GM12878 (cell line): ENCODE data around the gene PLAC1.

Experiments
- POLR2A ChIP-seq: IDR thresholded peaks from 2 replicates; pipeline ENCODE4 v1.6.1; 2011; ENCODE audit warnings: low read depth, mild to moderate bottlenecking, low read length
- YY1 ChIP-seq: IDR thresholded peaks from 2 replicates; pipeline ENCODE4 v1.6.1; 2011; ENCODE audit warnings: low read depth, mild to moderate bottlenecking, low read length
- TF ChIP-seq, protein P1 (sequence below): IDR thresholded peaks from 2 replicates; pipeline ENCODE4 v1.6.1; 2012; ENCODE audit warnings: low read depth, low read length, improper control_type of control experiment
- TF ChIP-seq, protein P2 (sequence below), 3 experiments: IDR thresholded peaks in 2 of 3; conservative IDR thresholded peaks in 1 of 3; 2 replicates each; pipeline ENCODE4 v1.5.1; 2011; ENCODE audit warnings: low read depth in 3 of 3, low read length in 3 of 3, mild to moderate bottlenecking in 3 of 3, control low read depth in 2 of 3, moderate library complexity in 2 of 3, inconsistent platforms in 1 of 3, mixed read lengths in 1 of 3; ENCODE audit not compliant: control insufficient read depth in 2 of 3, insufficient read depth in 1 of 3; ENCODE audit errors: extremely low read depth in 1 of 3
- TF ChIP-seq, protein P3 (sequence below): IDR thresholded peaks from 2 replicates; pipeline ENCODE4 v1.6.1; 2011; ENCODE audit warnings: low read depth, low read length, improper control_type of control experiment, borderline replicate concordance
- TF ChIP-seq, protein P4 (sequence below): IDR thresholded peaks from 2 replicates; pipeline ENCODE4 v1.6.1; 2011; ENCODE audit warnings: borderline replicate concordance, low read depth, mild to moderate bottlenecking, moderate library complexity, mixed read lengths, low read length; ENCODE audit not compliant: insufficient read depth; ENCODE audit errors: extremely low read length
- TF ChIP-seq, protein P5 (sequence below): IDR thresholded peaks from 2 replicates; pipeline ENCODE4 v1.6.1; 2011; ENCODE audit warnings: low read depth, mild to moderate bottlenecking, low read length, moderate library complexity, borderline replicate concordance; ENCODE audit errors: extremely low read depth

DNA sequence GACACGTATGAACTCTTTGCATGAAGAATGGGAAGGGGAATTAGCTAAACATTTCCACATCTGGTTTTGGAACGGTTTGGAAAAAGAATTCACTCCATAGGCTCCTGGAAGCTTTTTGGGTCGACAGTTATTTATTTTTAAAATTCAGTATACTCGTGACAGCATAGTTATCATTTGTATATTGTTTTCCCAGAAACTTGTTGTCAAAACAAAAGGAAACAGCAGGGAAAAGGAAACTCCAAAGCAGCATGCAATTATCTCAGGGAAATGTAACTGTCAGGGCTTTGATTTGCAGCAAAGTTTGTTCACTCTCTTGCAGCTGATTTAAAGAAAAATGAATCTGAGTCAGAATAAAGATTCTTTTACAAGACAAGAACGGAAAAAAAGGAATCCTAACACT is 86.5 kb downstream of the PLAC1 start:
- no peak for TF ChIP-seq POLR2A
- TF ChIP-seq, protein P1, sequence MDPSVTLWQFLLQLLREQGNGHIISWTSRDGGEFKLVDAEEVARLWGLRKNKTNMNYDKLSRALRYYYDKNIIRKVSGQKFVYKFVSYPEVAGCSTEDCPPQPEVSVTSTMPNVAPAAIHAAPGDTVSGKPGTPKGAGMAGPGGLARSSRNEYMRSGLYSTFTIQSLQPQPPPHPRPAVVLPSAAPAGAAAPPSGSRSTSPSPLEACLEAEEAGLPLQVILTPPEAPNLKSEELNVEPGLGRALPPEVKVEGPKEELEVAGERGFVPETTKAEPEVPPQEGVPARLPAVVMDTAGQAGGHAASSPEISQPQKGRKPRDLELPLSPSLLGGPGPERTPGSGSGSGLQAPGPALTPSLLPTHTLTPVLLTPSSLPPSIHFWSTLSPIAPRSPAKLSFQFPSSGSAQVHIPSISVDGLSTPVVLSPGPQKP, result no peak
- TF ChIP-seq, protein P2, sequence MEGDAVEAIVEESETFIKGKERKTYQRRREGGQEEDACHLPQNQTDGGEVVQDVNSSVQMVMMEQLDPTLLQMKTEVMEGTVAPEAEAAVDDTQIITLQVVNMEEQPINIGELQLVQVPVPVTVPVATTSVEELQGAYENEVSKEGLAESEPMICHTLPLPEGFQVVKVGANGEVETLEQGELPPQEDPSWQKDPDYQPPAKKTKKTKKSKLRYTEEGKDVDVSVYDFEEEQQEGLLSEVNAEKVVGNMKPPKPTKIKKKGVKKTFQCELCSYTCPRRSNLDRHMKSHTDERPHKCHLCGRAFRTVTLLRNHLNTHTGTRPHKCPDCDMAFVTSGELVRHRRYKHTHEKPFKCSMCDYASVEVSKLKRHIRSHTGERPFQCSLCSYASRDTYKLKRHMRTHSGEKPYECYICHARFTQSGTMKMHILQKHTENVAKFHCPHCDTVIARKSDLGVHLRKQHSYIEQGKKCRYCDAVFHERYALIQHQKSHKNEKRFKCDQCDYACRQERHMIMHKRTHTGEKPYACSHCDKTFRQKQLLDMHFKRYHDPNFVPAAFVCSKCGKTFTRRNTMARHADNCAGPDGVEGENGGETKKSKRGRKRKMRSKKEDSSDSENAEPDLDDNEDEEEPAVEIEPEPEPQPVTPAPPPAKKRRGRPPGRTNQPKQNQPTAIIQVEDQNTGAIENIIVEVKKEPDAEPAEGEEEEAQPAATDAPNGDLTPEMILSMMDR (IDR thresholded peaks at IDR 0.05 in 2 of 3, conservative IDR thresholded peaks at IDR 0.05 in 1 of 3; ENCODE audit: control insufficient read depth in 2 of 3, extremely low read depth in 1 of 3, insufficient read depth in 1 of 3, low read depth in 3 of 3, low read length in 3 of 3), result no peak
- TF ChIP-seq, protein P3, sequence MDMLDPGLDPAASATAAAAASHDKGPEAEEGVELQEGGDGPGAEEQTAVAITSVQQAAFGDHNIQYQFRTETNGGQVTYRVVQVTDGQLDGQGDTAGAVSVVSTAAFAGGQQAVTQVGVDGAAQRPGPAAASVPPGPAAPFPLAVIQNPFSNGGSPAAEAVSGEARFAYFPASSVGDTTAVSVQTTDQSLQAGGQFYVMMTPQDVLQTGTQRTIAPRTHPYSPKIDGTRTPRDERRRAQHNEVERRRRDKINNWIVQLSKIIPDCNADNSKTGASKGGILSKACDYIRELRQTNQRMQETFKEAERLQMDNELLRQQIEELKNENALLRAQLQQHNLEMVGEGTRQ, result no peak
- TF ChIP-seq, protein P4, sequence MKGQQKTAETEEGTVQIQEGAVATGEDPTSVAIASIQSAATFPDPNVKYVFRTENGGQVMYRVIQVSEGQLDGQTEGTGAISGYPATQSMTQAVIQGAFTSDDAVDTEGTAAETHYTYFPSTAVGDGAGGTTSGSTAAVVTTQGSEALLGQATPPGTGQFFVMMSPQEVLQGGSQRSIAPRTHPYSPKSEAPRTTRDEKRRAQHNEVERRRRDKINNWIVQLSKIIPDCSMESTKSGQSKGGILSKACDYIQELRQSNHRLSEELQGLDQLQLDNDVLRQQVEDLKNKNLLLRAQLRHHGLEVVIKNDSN, result no peak
- TF ChIP-seq, protein P5, sequence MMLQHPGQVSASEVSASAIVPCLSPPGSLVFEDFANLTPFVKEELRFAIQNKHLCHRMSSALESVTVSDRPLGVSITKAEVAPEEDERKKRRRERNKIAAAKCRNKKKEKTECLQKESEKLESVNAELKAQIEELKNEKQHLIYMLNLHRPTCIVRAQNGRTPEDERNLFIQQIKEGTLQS, result no peak
- no peak for TF ChIP-seq YY1
